Measurements from ENCODE around the gene CYB5B. TPM values are rescaled to one million over a fixed set of nuclear protein-coding genes. Genes with fewer than 3 reads are reported as not detected.

CYB5B gene
- 104 and 108 TPM in 2 replicates for total RNA-seq
- long read RNA-seq, full-length matches to known transcripts, result 436 of 446 reads
- long read RNA-seq, partial matches to known transcripts, result 3 of 446 reads
- long read RNA-seq, other reads (novel, unspliced or antisense), result 7 of 446 reads

- peaks cover 8% of the 10 kb centered on the region for H3K9me3 Mint-ChIP-seq (ENCODE audit: low read depth)
- H3K36me3 Mint-ChIP-seq (ENCODE audit: insufficient read depth), result peaks cover 23% of the 10 kb centered on the region
- peak within 1 kb of the TSS; percentile 99 for H3K4me3 Mint-ChIP-seq (ENCODE audit: low read depth)
- peak within 1 kb of the TSS; percentile 97 for H3K27ac Mint-ChIP-seq
- peaks cover 10% of the 10 kb centered on the region for H3K4me1 Mint-ChIP-seq (ENCODE audit: low read depth)
- no peaks in the 10 kb centered on the region for H3K27me3 Mint-ChIP-seq
- peak; percentile 75 for DNase-seq (ENCODE audit: low spot score, unreplicated experiment)
- no peak for TF ChIP-seq CTCF (IDR thresholded peaks at IDR 0.05; ENCODE audit: unreplicated experiment)
Measured at GRCh38 chr16:69424053-69424934, at the start of gene CYB5B. Gene CYB5B, plus strand, starts transcription at chr16:69424619. Its CDS starts 65 bp downstream, at chr16:69424684.

- H3K9me3 Mint-ChIP-seq (ENCODE audit: low read depth), result no peaks in the 10 kb centered on the region
- H3K4me1 Mint-ChIP-seq (ENCODE audit: low read depth), result peaks cover 4% of the 10 kb centered on the region
- TF ChIP-seq CTCF (IDR thresholded peaks at IDR 0.05; ENCODE audit: unreplicated experiment), result no peak
- no peak overlapping the region for H3K27ac Mint-ChIP-seq
- H3K27me3 Mint-ChIP-seq, result no peaks in the 10 kb centered on the region
- no peak for DNase-seq (ENCODE audit: low spot score, unreplicated experiment)
- no peak overlapping the region for H3K4me3 Mint-ChIP-seq (ENCODE audit: low read depth)
- peaks cover 14% of the 10 kb centered on the region for H3K36me3 Mint-ChIP-seq (ENCODE audit: insufficient read depth)
Measured at GRCh38 chr16:69376393-69377059, 47.9 kb upstream of the CYB5B start.

GRCh38 chr16:69378036-69378435 is 46.4 kb upstream of the CYB5B start:
- Mint-ChIP-seq H3K36me3 (ENCODE audit: insufficient read depth) (peaks cover 16% of the 10 kb centered on the region), H3K4me3 (ENCODE audit: low read depth) (no peak overlapping the region), H3K27me3 (no peaks in the 10 kb centered on the region), H3K27ac (no peak overlapping the region), H3K4me1 (ENCODE audit: low read depth) (peaks cover 3% of the 10 kb centered on the region), H3K9me3 (ENCODE audit: low read depth) (no peaks in the 10 kb centered on the region)
- no peak for DNase-seq (ENCODE audit: low spot score, unreplicated experiment)
- no peak for TF ChIP-seq CTCF (IDR thresholded peaks at IDR 0.05; ENCODE audit: unreplicated experiment)

GRCh38 chr16:69378760-69379159 is 45.7 kb upstream of the CYB5B start:
- Mint-ChIP-seq H3K4me3 (ENCODE audit: low read depth) (no peak overlapping the region), H3K36me3 (ENCODE audit: insufficient read depth) (peaks cover 18% of the 10 kb centered on the region), H3K27me3 (no peaks in the 10 kb centered on the region), H3K27ac (no peak overlapping the region), H3K4me1 (ENCODE audit: low read depth) (peaks cover under 1% of the 10 kb centered on the region), H3K9me3 (ENCODE audit: low read depth) (no peaks in the 10 kb centered on the region)
- DNase-seq (ENCODE audit: low spot score, unreplicated experiment), result no peak
- no peak for TF ChIP-seq CTCF (IDR thresholded peaks at IDR 0.05; ENCODE audit: unreplicated experiment)

GRCh38 chr16:69381231-69381630 is 43.2 kb upstream of the CYB5B start:
- no peaks in the 10 kb centered on the region for H3K9me3 Mint-ChIP-seq (ENCODE audit: low read depth)
- TF ChIP-seq CTCF (IDR thresholded peaks at IDR 0.05; ENCODE audit: unreplicated experiment), result no peak
- H3K27ac Mint-ChIP-seq, result no peak overlapping the region
- no peak overlapping the region for H3K4me3 Mint-ChIP-seq (ENCODE audit: low read depth)
- peaks cover 12% of the 10 kb centered on the region for H3K4me1 Mint-ChIP-seq (ENCODE audit: low read depth)
- DNase-seq (ENCODE audit: low spot score, unreplicated experiment), result no peak
- H3K27me3 Mint-ChIP-seq, result no peaks in the 10 kb centered on the region
- peaks cover 14% of the 10 kb centered on the region for H3K36me3 Mint-ChIP-seq (ENCODE audit: insufficient read depth)
